Activated CD4-positive, CD25-positive, alpha-beta regulatory T cell treated with anti-CD3 and anti-CD28 coated beads, Interleukin-2, amount 50 U/mL, for 72 hours (primary cell): ENCODE measurements around the gene PKHD1.
"Not testable (repeated sequence)": the region's sequence is repeated elsewhere in the genome, so short reads cannot be mapped to it uniquely, and the experiment has no call there.

ENCODE experiments used
- DNase-seq: peaks from one replicate; pipeline ENCODE4 v3.0.0; 2021

PKHD1 gene

GRCh38 chr6:51913265-51913664, 174.1 kb downstream of the PKHD1 start:
- no peak for DNase-seq

DNA sequence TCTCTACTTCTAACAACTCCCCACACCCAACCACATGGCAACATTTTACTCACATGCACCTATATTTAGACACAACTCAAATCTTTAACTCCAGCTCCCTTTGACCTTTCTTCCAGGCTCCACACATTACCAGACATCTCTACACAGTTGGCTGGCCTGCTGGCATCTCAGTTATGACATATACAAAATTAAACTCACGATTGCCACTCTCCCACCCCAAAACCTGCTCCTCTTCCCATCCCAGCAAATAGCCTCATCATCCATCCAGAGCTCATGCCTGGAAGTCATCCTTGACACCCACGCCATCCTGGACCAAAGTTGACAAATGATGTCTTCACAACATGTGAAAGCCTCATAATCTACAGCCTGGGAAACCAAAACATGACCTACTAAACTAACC, 176.6 kb downstream of the PKHD1 start:
- no peak for DNase-seq

DNA sequence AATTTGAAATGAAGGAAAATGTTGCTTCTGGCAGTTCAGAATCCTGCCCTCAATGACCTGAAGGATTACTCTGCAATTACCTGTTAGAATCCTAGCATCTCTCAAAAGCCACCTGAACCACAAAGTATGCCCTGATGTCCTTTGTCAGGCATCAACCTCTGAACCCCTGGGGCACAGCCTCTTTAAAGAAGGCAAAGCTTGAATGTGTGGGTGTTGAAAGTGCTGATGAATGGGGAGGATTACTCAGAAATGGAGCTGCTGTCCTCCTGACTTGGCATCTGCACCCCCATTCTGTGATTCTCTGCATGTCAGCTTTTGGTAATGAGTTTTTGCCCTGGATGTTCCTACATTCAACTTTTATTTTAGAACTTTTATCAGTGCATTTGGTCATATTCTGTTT, 179.2 kb downstream of the PKHD1 start:
- DNase-seq, result no peak

GRCh38 chr6:51901766-51902764, 185.3 kb downstream of the PKHD1 start:
- no peak for DNase-seq

- DNase-seq, result no peak
Observed at GRCh38 chr6:51893366-51893765, 194.0 kb downstream of the PKHD1 start.

DNA sequence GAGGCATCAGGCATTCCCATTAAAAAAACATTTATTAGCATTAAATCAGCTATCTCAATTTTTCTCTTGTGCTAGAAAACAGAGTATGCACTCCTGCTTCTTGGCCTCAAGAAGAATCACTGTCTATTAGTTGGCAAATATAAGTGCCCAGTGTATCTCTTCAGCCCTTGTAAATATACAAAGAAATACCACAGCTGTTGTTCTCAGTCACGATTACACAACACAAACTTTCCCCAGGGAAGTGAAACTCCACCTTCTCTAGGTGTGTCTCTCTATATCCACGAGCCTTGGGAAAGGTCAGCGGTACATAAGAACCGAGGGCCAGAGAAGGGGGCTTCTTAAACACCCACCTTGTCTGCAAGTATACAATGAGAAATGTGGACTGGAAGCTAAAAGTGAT, 194.7 kb downstream of the PKHD1 start:
- no peak for DNase-seq

GRCh38 chr6:51892339-51892738, 195.1 kb downstream of the PKHD1 start:
- DNase-seq, result no peak

DNA sequence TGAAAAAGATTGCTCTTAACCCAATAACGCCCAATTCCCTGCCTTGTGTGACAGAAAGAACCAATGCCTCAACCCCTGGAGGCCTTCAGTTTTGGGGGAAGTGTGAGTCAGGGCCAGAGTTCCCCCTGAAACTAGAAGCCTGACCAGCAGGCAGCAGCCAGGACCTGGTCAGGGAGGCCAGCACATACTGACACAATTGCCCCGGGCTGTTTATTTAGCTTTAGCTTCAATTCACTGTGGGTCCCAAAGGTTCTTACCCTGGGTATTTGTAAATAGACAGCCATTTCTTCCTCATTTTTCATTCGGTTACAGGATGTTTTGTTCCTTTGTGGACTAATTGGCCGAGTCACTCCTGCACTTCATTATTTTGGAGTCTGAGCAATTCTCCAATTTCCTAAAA, 195.6 kb downstream of the PKHD1 start:
- DNase-seq, result no peak

DNA sequence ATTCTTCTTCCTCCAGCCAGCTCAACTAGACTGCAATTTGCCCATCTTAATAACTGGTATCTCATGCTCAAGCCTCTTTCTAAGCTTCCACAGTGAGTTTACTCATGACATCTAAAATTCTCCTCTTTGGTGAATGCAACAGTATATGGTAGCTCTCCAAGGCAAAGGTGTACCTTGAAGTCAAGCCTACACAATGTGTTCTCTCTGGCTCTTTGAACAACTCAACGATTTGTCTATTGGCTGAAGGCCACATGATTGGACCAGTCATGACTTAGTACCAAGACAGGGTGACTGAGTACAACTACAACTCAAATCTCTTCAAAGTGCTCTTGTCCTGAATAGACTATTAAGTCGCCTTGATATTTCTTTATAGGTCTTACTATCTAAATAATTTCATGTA, 199.6 kb downstream of the PKHD1 start:
- DNase-seq, result no peak

GRCh38 chr6:51885957-51886356, 201.5 kb downstream of the PKHD1 start:
- no peak for DNase-seq

DNA sequence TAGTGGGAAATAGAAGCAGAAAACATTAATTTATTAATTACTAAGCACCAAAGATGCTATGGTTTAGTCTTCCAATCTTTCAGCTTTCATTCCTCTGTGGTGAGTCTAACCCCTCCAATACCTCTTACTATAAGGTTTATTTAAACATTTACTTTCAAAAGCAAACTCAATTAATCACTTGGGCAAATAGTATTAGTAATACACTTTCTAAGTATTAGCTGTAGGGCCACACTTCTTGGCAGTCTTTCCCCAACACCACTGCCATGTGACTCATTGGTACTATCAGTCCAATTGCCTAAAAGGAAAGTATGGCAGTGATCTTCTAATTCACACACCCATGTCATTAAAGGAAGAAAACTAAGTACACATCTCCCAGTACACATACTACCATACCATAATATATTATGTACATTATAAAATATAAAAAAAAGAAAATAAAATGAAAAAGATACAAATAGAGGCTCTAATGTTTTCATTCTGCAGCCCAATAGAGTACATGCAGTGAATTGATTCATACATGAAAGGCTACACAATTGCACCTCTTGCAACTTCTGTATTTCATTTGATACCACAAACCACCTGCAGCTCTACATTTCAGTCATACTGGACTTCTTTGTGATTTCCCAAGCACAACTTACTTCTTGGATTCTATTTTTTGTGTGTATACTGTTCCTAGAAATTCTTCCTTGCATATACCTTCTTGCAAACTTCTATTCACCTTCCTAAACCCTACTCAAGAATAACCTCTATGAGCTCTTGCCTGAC, 218.6 kb downstream of the PKHD1 start:
- DNase-seq, result no peak

GRCh38 chr6:51866867-51867266, 220.5 kb downstream of the PKHD1 start:
- no peak for DNase-seq

- no peak for DNase-seq
Observed at GRCh38 chr6:51865996-51866395, 221.4 kb downstream of the PKHD1 start.

DNA sequence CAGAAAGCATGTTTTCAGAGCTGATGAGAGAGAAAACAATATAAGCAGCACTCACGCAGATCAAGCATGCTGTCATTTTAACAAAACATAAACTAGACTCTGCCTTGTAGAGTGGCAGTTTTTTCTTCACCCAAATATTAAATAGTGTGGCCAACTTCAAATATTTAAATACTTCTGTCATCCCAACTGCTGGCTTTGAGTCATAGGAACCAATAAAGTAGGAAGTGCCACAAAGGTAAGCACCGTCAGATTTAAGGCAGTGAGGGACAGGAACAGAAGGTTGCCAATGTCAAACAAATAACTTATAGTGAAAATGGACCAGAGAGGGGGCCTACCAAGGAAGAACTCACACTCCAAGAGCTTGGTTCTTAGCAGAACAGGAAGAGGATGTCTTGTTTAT, 222.2 kb downstream of the PKHD1 start:
- DNase-seq, result no peak

GRCh38 chr6:51857134-51857533, 230.3 kb downstream of the PKHD1 start:
- DNase-seq, result no peak

- no peak for DNase-seq
Observed at GRCh38 chr6:51856508-51856907, 230.9 kb downstream of the PKHD1 start.

- no peak for DNase-seq
Observed at GRCh38 chr6:51855310-51856082, 231.9 kb downstream of the PKHD1 start.

- DNase-seq, result no peak
Observed at GRCh38 chr6:51854876-51855275, 232.5 kb downstream of the PKHD1 start.

DNA sequence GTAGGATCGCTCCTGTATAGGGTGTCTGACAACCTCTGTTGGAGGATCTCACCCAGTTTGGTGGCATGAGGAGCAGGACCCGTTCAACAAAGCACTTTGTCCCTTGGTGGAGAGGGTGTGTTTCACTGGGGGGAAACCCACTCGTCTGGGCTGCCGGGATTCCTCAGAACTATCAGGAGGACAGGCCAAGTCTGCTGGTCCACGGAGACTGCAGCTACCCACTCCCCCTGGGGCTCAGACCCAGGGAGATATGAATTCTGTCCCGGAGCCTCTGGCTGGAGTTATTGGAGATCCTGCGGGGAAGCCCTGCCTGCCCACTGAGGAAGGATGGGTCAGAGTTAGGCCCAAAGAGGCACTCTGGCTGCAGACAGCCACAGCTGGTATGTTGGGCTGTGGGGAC, 233.1 kb downstream of the PKHD1 start:
- no peak for DNase-seq

GRCh38 chr6:51853109-51853508, 234.3 kb downstream of the PKHD1 start:
- not testable (repeated sequence) for DNase-seq

DNA sequence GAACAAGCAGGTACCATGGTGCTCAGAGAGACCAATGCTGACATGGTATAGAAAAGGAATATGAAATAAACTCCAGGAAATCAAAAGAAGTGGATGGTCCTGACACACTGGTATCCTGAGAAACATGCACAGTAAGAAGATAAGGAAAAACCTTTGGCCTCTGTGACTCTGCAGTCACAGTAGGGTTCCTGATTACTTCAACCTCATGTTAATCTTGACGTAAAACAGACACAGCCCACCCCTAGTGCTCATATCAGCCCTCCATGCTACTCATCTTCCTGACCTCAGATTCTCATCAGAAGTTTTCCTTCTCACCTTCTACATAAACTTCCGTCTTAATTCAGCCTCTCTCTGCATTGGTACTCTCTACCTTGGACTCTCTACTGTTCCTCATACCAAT, 240.9 kb downstream of the PKHD1 start:
- no peak for DNase-seq

DNA sequence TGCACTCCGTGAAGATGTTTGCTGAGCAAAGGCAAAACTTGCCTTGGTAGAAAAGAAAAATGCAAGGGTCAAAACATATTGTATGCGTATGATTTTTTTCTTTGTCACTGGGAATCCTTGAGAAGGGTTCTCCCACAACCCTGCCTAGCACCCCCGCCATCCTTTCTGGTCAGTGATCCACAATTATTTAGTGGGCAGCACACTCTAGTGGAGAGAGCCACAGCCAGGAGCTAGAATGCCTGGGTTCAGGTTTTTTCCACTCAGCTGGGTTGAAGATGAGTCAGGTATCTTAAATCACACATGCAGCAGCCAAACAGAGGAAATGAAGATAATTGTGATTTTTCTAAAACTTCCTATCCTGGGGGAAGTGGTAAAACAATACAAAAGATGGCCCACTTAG, 243.1 kb downstream of the PKHD1 start:
- no peak for DNase-seq

DNA sequence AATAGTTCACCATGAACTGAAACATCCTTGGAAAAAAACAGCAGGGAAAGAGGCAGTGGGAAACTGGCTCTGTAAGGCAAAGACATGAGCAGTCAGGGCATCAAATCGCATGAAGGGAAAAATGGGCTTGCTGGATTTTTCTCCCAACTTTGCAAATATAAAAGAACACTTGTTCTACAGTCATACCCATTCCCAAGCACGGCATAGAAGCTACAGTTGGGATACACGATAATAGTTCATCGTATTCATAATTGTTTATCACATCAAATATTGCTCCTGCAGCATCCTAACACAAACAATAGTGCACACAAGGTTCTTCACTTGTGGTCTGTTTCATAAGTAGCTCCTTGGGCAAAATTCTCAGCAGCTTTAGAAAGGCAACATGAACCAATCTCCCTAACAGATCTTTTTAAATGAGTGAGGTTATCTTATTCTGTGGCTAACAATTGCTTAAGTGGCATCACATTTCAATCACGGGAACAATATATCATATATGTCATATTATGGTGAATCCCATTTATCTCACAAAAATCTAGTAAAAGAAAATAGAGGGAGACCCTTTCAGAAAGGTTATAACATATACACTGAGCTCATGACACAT, 243.9 kb downstream of the PKHD1 start:
- DNase-seq, result no peak
